ENCODE results near the gene ZBED5. TPM values are rescaled to one million over a fixed set of nuclear protein-coding genes. Genes with fewer than 3 reads are reported as not detected.

Gene ZBED5
- total and polyA plus RNA-seq, 9 of the 15 experiments (the other 6 are each of a cell fraction or from before 2014, with no cell fraction given): 12.4 to 70.7 (median 26.8) TPM

DNA sequence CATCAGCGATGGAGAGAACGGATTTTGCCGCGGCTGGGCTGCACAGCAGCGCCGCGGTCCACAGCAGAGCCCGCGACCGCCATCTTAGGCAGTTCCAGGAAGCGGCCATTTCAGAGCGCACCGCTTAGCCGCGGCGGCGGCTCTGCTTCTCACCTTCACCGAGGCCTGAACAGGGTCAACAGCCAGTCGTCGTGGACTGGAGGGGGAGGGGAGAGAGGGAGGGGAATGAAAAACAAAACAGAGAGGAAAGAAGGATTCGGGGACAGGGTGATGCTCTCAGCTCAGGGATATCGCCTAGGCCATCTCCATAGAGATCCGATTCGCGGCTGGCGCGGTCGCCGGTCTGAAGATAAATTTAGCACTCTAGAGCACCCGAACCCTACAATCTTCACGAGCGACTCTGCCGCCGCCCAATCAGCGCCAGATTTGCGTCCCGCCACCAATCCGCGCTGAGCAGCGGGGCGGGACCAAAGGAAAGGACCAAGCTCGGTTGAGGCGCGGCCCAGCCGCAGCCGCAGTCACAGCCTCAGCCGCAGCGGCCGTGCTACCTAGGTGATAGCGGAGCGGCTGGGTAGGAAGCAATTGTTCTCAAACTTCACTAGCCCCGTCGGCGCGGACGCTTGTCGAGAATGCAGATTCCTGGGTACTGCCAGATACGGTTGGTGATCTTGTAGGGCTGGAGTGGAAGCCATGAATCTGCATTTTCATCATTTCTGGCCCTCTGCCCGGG is at the start of gene ZBED5 (continued):
- TF ChIP-seq, protein P1, sequence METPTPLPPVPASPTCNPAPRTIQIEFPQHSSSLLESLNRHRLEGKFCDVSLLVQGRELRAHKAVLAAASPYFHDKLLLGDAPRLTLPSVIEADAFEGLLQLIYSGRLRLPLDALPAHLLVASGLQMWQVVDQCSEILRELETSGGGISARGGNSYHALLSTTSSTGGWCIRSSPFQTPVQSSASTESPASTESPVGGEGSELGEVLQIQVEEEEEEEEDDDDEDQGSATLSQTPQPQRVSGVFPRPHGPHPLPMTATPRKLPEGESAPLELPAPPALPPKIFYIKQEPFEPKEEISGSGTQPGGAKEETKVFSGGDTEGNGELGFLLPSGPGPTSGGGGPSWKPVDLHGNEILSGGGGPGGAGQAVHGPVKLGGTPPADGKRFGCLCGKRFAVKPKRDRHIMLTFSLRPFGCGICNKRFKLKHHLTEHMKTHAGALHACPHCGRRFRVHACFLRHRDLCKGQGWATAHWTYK (CRISPR knock-in tag; IDR thresholded peaks at IDR 0.05): peak; percentile 6; the same call in 1 of the 2 replicates
- TF ChIP-seq, protein P2, sequence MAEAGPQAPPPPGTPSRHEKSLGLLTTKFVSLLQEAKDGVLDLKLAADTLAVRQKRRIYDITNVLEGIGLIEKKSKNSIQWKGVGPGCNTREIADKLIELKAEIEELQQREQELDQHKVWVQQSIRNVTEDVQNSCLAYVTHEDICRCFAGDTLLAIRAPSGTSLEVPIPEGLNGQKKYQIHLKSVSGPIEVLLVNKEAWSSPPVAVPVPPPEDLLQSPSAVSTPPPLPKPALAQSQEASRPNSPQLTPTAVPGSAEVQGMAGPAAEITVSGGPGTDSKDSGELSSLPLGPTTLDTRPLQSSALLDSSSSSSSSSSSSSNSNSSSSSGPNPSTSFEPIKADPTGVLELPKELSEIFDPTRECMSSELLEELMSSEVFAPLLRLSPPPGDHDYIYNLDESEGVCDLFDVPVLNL (CRISPR knock-in tag; IDR thresholded peaks at IDR 0.05; ENCODE audit: low read depth): 0 out of 2 replicates have a peak, but pooled peaks have one; percentile 71
- TF ChIP-seq, protein P3, sequence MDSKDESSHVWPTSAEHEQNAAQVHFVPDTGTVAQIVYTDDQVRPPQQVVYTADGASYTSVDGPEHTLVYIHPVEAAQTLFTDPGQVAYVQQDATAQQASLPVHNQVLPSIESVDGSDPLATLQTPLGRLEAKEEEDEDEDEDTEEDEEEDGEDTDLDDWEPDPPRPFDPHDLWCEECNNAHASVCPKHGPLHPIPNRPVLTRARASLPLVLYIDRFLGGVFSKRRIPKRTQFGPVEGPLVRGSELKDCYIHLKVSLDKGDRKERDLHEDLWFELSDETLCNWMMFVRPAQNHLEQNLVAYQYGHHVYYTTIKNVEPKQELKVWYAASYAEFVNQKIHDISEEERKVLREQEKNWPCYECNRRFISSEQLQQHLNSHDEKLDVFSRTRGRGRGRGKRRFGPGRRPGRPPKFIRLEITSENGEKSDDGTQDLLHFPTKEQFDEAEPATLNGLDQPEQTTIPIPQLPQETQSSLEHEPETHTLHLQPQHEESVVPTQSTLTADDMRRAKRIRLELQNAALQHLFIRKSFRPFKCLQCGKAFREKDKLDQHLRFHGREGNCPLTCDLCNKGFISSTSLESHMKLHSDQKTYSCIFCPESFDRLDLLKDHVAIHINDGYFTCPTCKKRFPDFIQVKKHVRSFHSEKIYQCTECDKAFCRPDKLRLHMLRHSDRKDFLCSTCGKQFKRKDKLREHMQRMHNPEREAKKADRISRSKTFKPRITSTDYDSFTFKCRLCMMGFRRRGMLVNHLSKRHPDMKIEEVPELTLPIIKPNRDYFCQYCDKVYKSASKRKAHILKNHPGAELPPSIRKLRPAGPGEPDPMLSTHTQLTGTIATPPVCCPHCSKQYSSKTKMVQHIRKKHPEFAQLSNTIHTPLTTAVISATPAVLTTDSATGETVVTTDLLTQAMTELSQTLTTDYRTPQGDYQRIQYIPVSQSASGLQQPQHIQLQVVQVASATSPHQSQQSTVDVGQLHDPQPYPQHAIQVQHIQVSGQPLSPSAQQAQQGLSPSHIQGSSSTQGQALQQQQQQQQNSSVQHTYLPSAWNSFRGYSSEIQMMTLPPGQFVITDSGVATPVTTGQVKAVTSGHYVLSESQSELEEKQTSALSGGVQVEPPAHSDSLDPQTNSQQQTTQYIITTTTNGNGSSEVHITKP (IDR thresholded peaks at IDR 0.05; ENCODE audit: partially characterized antibody): peak; percentile 57
- TF ChIP-seq WHSC1 (IDR thresholded peaks at IDR 0.05; ENCODE audit: low read length) (no peak), ZNF57 (CRISPR knock-in tag; IDR thresholded peaks at IDR 0.05) (0 out of 2 replicates have a peak, but pooled peaks have one; percentile 58)
